Liver (tissue), 9 donors: Measurements from ENCODE around the gene RAB37. TPM values are rescaled to one million over a fixed set of nuclear protein-coding genes. Genes with fewer than 3 reads are reported as not detected.

Experiments
- DNase-seq: peaks from one replicate; pipeline ENCODE4 v3.0.0-alpha.2; 2017; ENCODE audit warnings: low spot score
- H3K27ac ChIP-seq, 2 donors: one replicate each; pipeline ENCODE4 v1.7.0; 2013; ENCODE audit warnings: inconsistent platforms in 2 of 2, low read length in 2 of 2, control low read depth in 1 of 2, low read depth in 1 of 2, mild to moderate bottlenecking in 1 of 2
- H3K27me3 ChIP-seq, 4 donors: one replicate each; pipeline versions ENCODE4 v1.6.1 to v1.7.0; 2013; ENCODE audit warnings: low read length in 3 of 4, inconsistent platforms in 1 of 4, mild to moderate bottlenecking in 1 of 4, moderate library complexity in 1 of 4; ENCODE audit not compliant: control insufficient read depth in 4 of 4, insufficient read depth in 4 of 4
- H3K36me3 ChIP-seq, 4 donors: one replicate each; pipeline versions ENCODE4 v1.6.1 to v1.7.0; 2013; ENCODE audit warnings: low read length in 3 of 4, mild to moderate bottlenecking in 3 of 4, low read depth in 1 of 4, moderate library complexity in 1 of 4; ENCODE audit not compliant: control insufficient read depth in 4 of 4, insufficient read depth in 3 of 4
- H3K4me1 ChIP-seq, 4 donors: one replicate each; pipeline versions ENCODE4 v1.6.1 to v1.7.0; 2013; ENCODE audit warnings: low read length in 3 of 4, mild to moderate bottlenecking in 3 of 4, moderate library complexity in 1 of 4; ENCODE audit not compliant: control insufficient read depth in 4 of 4, insufficient read depth in 4 of 4
- H3K4me3 ChIP-seq, 3 donors: one replicate each; pipeline versions ENCODE4 v1.6.1 to v1.7.0; 2013; ENCODE audit warnings: low read length in 3 of 3, control low read depth in 1 of 3, low read depth in 1 of 3, mild to moderate bottlenecking in 1 of 3
- H3K9ac ChIP-seq, 2 donors: one replicate each; pipeline ENCODE4 v1.7.0; 2013; ENCODE audit warnings: low read length in 2 of 2, mild to moderate bottlenecking in 2 of 2, moderate library complexity in 2 of 2, control low read depth in 1 of 2, low read depth in 1 of 2
- H3K9me3 ChIP-seq, 4 donors: one replicate each; pipeline versions ENCODE4 v1.6.1 to v1.7.0; 2013; ENCODE audit warnings: low read length in 3 of 4; ENCODE audit not compliant: control insufficient read depth in 4 of 4
- EGR1 ChIP-seq, 2 donors: IDR thresholded peaks; 2 replicates each; pipeline ENCODE4 v1.6.1; 2016 to 2018; ENCODE audit warnings: antibody characterized with exemption in 2 of 2, low read depth in 2 of 2
- FOXA1 ChIP-seq: IDR thresholded peaks from 2 replicates; pipeline ENCODE4 v1.6.1; 2016; ENCODE audit warnings: antibody characterized with exemption
- FOXA2 ChIP-seq: IDR thresholded peaks from 2 replicates; pipeline ENCODE4 v1.6.1; 2016; ENCODE audit warnings: antibody characterized with exemption
- GABPA ChIP-seq, 2 donors: IDR thresholded peaks in 1 of 2; conservative IDR thresholded peaks in 1 of 2; 2 replicates each; pipeline ENCODE4 v1.6.1; 2016; ENCODE audit warnings: antibody characterized with exemption in 2 of 2, mild to moderate bottlenecking in 1 of 2, moderate library complexity in 1 of 2
- HNF4A ChIP-seq, 2 donors: conservative IDR thresholded peaks; 2 replicates each; pipeline ENCODE4 v1.6.1; 2016; ENCODE audit warnings: antibody characterized with exemption in 2 of 2, mild to moderate bottlenecking in 2 of 2
- HNF4G ChIP-seq: IDR thresholded peaks from 2 replicates; pipeline ENCODE4 v1.6.1; 2016; ENCODE audit warnings: antibody characterized with exemption
- JUND ChIP-seq, 2 donors: IDR thresholded peaks; 2 replicates each; pipeline ENCODE4 v1.6.1; 2016; ENCODE audit warnings: antibody characterized with exemption in 2 of 2
- NR2F2 ChIP-seq: IDR thresholded peaks from 2 replicates; pipeline ENCODE4 v1.6.1; 2016; ENCODE audit warnings: antibody characterized with exemption
- RAD21 ChIP-seq, 2 donors: IDR thresholded peaks; 2 replicates each; pipeline ENCODE4 v1.6.1; 2016; ENCODE audit warnings: antibody characterized with exemption in 2 of 2, mild to moderate bottlenecking in 2 of 2
- RXRA ChIP-seq, 2 donors: IDR thresholded peaks; 2 replicates each; pipeline ENCODE4 v1.6.1; 2017 to 2018; ENCODE audit warnings: antibody characterized with exemption in 2 of 2, mild to moderate bottlenecking in 1 of 2
- SP1 ChIP-seq: IDR thresholded peaks from 2 replicates; pipeline ENCODE4 v1.6.1; 2018; ENCODE audit warnings: antibody characterized with exemption, mild to moderate bottlenecking
- TAF1 ChIP-seq: conservative IDR thresholded peaks from 2 replicates; pipeline ENCODE4 v1.6.1; 2016; ENCODE audit warnings: antibody characterized with exemption, mild to moderate bottlenecking
- YY1 ChIP-seq: IDR thresholded peaks from 2 replicates; pipeline ENCODE4 v1.6.1; 2016; ENCODE audit warnings: antibody characterized with exemption, mild to moderate bottlenecking
- WGBS: extraction: QIAGEN DNeasy Blood & Tissue Kit; methylation state at CpG from one replicate; pipeline ENCODE4 v1.1.7; 2013; 5-methylcytosine and 5-hydroxymethylcytosine counted together
- polyA plus RNA-seq, 2 donors: library from polyadenylated mRNA; stranded (reverse) in 1 of 2; unstranded in 1 of 2; fragments of 200-250 nt in 1 of 2; fragments of >200 nt in 1 of 2; fragmentation: Nextera tagmentation in 1 of 2; extraction: Ambion mirVana in 1 of 2; gene quantifications; one replicate each; pipeline versions ENCODE4 v1.2.1 to v1.2.3, GENCODE V29; 2013 to 2015
- total RNA-seq, 2 donors: library from RNA; depleted of rRNA; stranded (reverse); fragments of >200 nt; gene quantifications; one replicate each; pipeline ENCODE4 v1.2.3, GENCODE V29; 2014
- TF ChIP-seq, protein P1 (sequence below): IDR thresholded peaks from 2 replicates; pipeline ENCODE4 v1.6.1; 2016; ENCODE audit warnings: antibody characterized with exemption
- TF ChIP-seq, protein P2 (sequence below): IDR thresholded peaks from 2 replicates; pipeline ENCODE4 v1.6.1; 2016; ENCODE audit warnings: antibody characterized with exemption, mild to moderate bottlenecking
- TF ChIP-seq, protein P3 (sequence below): IDR thresholded peaks from 2 replicates; pipeline ENCODE4 v1.6.1; 2016; ENCODE audit warnings: antibody characterized with exemption
- TF ChIP-seq, protein P4 (sequence below): IDR thresholded peaks from 2 replicates; pipeline ENCODE4 v1.6.1; 2016; ENCODE audit warnings: antibody characterized with exemption
- TF ChIP-seq, protein P5 (sequence below): fragments of 150-350 bp; IDR thresholded peaks from 2 replicates; pipeline ENCODE4 v1.5.1; 2017; ENCODE audit warnings: improper control_type of control experiment, low read depth, low read length; ENCODE audit not compliant: missing input control
- donor health status: healthy.
- donor health status: healthy.
- donor health status: healthy.
- donor health status: healthy.
- donor health status: healthy.

RAB37 gene
- total and polyA plus RNA-seq, 4 donors = 5.1 to 8.8 (median 5.6) TPM

DNA sequence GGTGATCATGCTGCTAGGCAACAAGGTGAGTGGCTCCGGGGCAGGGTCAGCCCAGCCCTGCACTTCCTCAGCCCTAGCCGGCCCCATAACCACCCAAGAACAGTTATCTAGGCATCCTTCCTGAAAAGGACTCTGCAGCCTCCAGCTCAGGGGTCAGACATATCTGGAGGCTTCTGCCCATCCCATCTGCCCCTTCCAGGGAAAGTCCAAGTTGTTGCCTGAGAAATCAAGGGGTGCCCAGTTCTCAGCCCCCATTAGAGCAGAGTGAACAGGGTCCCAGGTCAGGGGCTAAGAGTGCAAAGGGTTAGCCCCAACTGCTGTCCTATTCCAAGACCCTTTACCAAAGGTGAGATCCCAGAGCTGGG, 7.3 kb downstream of the RAB37 start:
- WGBS = 51% methylated on average over 2 of the region's 2 CpGs

More for the DNA sequence above, 7.3 kb downstream of the RAB37 start:
- DNase-seq = no peak
- TF ChIP-seq, protein P1, sequence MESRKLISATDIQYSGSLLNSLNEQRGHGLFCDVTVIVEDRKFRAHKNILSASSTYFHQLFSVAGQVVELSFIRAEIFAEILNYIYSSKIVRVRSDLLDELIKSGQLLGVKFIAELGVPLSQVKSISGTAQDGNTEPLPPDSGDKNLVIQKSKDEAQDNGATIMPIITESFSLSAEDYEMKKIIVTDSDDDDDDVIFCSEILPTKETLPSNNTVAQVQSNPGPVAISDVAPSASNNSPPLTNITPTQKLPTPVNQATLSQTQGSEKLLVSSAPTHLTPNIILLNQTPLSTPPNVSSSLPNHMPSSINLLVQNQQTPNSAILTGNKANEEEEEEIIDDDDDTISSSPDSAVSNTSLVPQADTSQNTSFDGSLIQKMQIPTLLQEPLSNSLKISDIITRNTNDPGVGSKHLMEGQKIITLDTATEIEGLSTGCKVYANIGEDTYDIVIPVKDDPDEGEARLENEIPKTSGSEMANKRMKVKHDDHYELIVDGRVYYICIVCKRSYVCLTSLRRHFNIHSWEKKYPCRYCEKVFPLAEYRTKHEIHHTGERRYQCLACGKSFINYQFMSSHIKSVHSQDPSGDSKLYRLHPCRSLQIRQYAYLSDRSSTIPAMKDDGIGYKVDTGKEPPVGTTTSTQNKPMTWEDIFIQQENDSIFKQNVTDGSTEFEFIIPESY = no peak
- no peak for TF ChIP-seq GABPA (IDR thresholded peaks at IDR 0.05 in 1 of 2, conservative IDR thresholded peaks at IDR 0.05 in 1 of 2)
- TF ChIP-seq HNF4A (conservative IDR thresholded peaks at IDR 0.05) = no peak
- TF ChIP-seq EGR1 (IDR thresholded peaks at IDR 0.05; ENCODE audit: low read depth in 2 of 2) = no peak
- TF ChIP-seq, protein P2, sequence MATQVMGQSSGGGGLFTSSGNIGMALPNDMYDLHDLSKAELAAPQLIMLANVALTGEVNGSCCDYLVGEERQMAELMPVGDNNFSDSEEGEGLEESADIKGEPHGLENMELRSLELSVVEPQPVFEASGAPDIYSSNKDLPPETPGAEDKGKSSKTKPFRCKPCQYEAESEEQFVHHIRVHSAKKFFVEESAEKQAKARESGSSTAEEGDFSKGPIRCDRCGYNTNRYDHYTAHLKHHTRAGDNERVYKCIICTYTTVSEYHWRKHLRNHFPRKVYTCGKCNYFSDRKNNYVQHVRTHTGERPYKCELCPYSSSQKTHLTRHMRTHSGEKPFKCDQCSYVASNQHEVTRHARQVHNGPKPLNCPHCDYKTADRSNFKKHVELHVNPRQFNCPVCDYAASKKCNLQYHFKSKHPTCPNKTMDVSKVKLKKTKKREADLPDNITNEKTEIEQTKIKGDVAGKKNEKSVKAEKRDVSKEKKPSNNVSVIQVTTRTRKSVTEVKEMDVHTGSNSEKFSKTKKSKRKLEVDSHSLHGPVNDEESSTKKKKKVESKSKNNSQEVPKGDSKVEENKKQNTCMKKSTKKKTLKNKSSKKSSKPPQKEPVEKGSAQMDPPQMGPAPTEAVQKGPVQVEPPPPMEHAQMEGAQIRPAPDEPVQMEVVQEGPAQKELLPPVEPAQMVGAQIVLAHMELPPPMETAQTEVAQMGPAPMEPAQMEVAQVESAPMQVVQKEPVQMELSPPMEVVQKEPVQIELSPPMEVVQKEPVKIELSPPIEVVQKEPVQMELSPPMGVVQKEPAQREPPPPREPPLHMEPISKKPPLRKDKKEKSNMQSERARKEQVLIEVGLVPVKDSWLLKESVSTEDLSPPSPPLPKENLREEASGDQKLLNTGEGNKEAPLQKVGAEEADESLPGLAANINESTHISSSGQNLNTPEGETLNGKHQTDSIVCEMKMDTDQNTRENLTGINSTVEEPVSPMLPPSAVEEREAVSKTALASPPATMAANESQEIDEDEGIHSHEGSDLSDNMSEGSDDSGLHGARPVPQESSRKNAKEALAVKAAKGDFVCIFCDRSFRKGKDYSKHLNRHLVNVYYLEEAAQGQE = no peak
- TF ChIP-seq NR2F2 = no peak
- no peak for TF ChIP-seq RXRA (IDR thresholded peaks at IDR 0.05)
- TF ChIP-seq TAF1 = no peak
- TF ChIP-seq HNF4G = no peak
- TF ChIP-seq YY1 = no peak
- TF ChIP-seq FOXA1 = no peak
- TF ChIP-seq, protein P3, sequence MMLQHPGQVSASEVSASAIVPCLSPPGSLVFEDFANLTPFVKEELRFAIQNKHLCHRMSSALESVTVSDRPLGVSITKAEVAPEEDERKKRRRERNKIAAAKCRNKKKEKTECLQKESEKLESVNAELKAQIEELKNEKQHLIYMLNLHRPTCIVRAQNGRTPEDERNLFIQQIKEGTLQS = no peak
- TF ChIP-seq SP1 = no peak
- TF ChIP-seq JUND (IDR thresholded peaks at IDR 0.05) = no peak
- no peak for TF ChIP-seq RAD21 (IDR thresholded peaks at IDR 0.05)
- TF ChIP-seq, protein P4, sequence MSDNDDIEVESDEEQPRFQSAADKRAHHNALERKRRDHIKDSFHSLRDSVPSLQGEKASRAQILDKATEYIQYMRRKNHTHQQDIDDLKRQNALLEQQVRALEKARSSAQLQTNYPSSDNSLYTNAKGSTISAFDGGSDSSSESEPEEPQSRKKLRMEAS = no peak
- TF ChIP-seq FOXA2 = no peak
- TF ChIP-seq, protein P5, sequence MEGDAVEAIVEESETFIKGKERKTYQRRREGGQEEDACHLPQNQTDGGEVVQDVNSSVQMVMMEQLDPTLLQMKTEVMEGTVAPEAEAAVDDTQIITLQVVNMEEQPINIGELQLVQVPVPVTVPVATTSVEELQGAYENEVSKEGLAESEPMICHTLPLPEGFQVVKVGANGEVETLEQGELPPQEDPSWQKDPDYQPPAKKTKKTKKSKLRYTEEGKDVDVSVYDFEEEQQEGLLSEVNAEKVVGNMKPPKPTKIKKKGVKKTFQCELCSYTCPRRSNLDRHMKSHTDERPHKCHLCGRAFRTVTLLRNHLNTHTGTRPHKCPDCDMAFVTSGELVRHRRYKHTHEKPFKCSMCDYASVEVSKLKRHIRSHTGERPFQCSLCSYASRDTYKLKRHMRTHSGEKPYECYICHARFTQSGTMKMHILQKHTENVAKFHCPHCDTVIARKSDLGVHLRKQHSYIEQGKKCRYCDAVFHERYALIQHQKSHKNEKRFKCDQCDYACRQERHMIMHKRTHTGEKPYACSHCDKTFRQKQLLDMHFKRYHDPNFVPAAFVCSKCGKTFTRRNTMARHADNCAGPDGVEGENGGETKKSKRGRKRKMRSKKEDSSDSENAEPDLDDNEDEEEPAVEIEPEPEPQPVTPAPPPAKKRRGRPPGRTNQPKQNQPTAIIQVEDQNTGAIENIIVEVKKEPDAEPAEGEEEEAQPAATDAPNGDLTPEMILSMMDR = no peak
- H3K27ac ChIP-seq = no peak overlapping the region
- no peaks in the 10 kb centered on the region for H3K9me3 ChIP-seq
- no peak overlapping the region for H3K9ac ChIP-seq
- no peaks in the 10 kb centered on the region for H3K27me3 ChIP-seq
- H3K4me1 ChIP-seq = peaks cover 6 to 31% (median 17%) of the 10 kb centered on the region in 4 donors
- H3K36me3 ChIP-seq = no peaks in the 10 kb centered on the region
- H3K4me3 ChIP-seq = no peak overlapping the region
